Stomach (tissue), 4 donors: ENCODE measurements around the gene DCST2.

Source experiments
- CTCF ChIP-seq, 7 experiments: fragments of 450-650 bp in 4 of 7; fragments of 200-600 bp in 3 of 7; sonication (generic) in 3 of 7; IDR thresholded peaks; one replicate each; pipeline ENCODE4 v1.5.1; 2016 to 2019; ENCODE audit warnings: antibody characterized with exemption in 7 of 7, control low read depth in 2 of 7, mild to moderate bottlenecking in 1 of 7
- POLR2A ChIP-seq, 4 donors: fragments of 450-650 bp; IDR thresholded peaks; one replicate each; pipeline ENCODE4 v1.6.1; 2016; ENCODE audit warnings: antibody characterized with exemption in 4 of 4, control low read depth in 2 of 4, mild to moderate bottlenecking in 1 of 4, moderate library complexity in 1 of 4

- no peak for TF ChIP-seq POLR2A (IDR thresholded peaks at IDR 0.05)
- TF ChIP-seq CTCF (IDR thresholded peaks at IDR 0.05) = no peak
Measured at GRCh38 chr1:155071701-155072100, 38.1 kb upstream of the DCST2 start.
